Measurements from ENCODE around the gene STIM2. TPM values are rescaled to one million over a fixed set of nuclear protein-coding genes. Genes with fewer than 3 reads are reported as not detected.

Gene STIM2
- total and polyA plus RNA-seq, 9 of the 15 experiments (the other 6 are each of a cell fraction or from before 2014, with no cell fraction given), result 7.2 to 26.8 (median 15.4) TPM

- peak overlapping the region; percentile 93 for H3K4me2 ChIP-seq (ENCODE audit: insufficient read depth, low read length)
- BruUV-seq (replicated peaks), result no TSS peak
- intact Hi-C loops (cut with micrococcal nuclease), result loop anchor here (10.0 kb wide), 1 partner anchor 123 kb away; no protein-coding TSS in a partner anchor
- POLR2A ChIA-PET, result interaction anchor here (0.6 to 1.2 kb wide), 3 partner anchors 11 to 274 kb away, joined by 3 to 6 read pairs (median 4); partner anchors contain the start of gene TBC1D19
- H3K9me3 ChIP-seq (replicated peaks; ENCODE audit: control insufficient read depth, insufficient read depth, low read depth, low read length), result no peaks in the 10 kb centered on the region
- no peaks in the 10 kb centered on the region for H3K36me3 ChIP-seq (ENCODE audit: control insufficient read depth, insufficient read depth, low read length)
- in situ Hi-C loops (cut with MboI), result no loop called here
- peak overlapping the region; percentile 83 to 98 for H3K9ac ChIP-seq (ENCODE audit: insufficient read depth in 1 of 2, low read depth in 2 of 2, low read length in 2 of 2)
- CTCF ChIA-PET (ENCODE audit: low intra/inter-chr PET ratio), result no interaction called here
- ATAC-seq (peak; percentile 82), FAIRE-seq (peak; percentile 26), DNase-seq (ENCODE audit: extremely low read depth in 1 of 4, low spot score in 3 of 4) (peak; percentile 89 to 92 (median 90))
- peaks cover 3% of the 10 kb centered on the region; the same call in 1 of the 2 replicates for H4K20me1 ChIP-seq (replicated peaks; ENCODE audit: control insufficient read depth, insufficient read depth, low read length)
- H2AFZ ChIP-seq (ENCODE audit: low read depth, low read length), result peak overlapping the region; percentile 99
- H3K4me3 ChIP-seq, result peak overlapping the region; percentile 73
- peaks cover 32% of the 10 kb centered on the region for H3K79me2 ChIP-seq (ENCODE audit: control insufficient read depth, insufficient read depth, low read length)
- no peaks in the 10 kb centered on the region for H3K9me1 ChIP-seq (ENCODE audit: control insufficient read depth, insufficient read depth, low read length)
- peak overlapping the region; percentile 69 for H3K27ac ChIP-seq (ENCODE audit: extremely low read depth, low read depth, low read length)
- peaks cover 12 to 14% of the 10 kb centered on the region in 2 experiments; a peak in 4 of 5 replicates for H3K4me1 ChIP-seq (replicated peaks in 1 of 2; ENCODE audit: control insufficient read depth in 2 of 2, insufficient read depth in 2 of 2, low read length in 2 of 2)
- no peaks in the 10 kb centered on the region for H3K27me3 ChIP-seq (ENCODE audit: control insufficient read depth in 2 of 2, insufficient read depth in 2 of 2, low read length in 2 of 2)
- WGBS (ENCODE audit: insufficient coverage, low coverage, missing lambda C conversion rate), result 13% methylated on average over 19 of the region's 65 CpGs
- TF ChIP-seq SAFB (IDR thresholded peaks at IDR 0.05; ENCODE audit: borderline replicate concordance, low read depth, low read length) (peak; percentile 97), ZBTB2 (IDR thresholded peaks at IDR 0.05) (0 out of 2 replicates have a peak, but pooled peaks have one; percentile 40), MEIS2 (IDR thresholded peaks at IDR 0.05; ENCODE audit: partially characterized antibody) (peak; percentile 93), HMG20B (CRISPR knock-in tag; IDR thresholded peaks at IDR 0.05) (no peak), FOXO4 (CRISPR knock-in tag; IDR thresholded peaks at IDR 0.05) (no peak), ARID4B (CRISPR knock-in tag; IDR thresholded peaks at IDR 0.05) (no peak), CBX1 (IDR thresholded peaks at IDR 0.05; ENCODE audit: low read depth) (peak; percentile 86; the same call in 1 of the 2 replicates)
These were observed 3.2 kb upstream of the STIM2 start for GRCh38 chr4:26857278-26858034.

Data from K562 (cell line).